CD4-positive, alpha-beta T cell treated with Interleukin-6 at 100 ng/mL for 8 hours (primary cell): ENCODE results near the gene C6orf15.
"Not testable (repeated sequence)": the region's sequence is repeated elsewhere in the genome, so short reads cannot be mapped to it uniquely, and the experiment has no call there.

ENCODE experiments used
- DNase-seq: peaks from one replicate; pipeline ENCODE4 v3.0.0-alpha.2; 2020; ENCODE audit warnings: mixed read lengths, low spot score

The C6orf15 gene

DNA sequence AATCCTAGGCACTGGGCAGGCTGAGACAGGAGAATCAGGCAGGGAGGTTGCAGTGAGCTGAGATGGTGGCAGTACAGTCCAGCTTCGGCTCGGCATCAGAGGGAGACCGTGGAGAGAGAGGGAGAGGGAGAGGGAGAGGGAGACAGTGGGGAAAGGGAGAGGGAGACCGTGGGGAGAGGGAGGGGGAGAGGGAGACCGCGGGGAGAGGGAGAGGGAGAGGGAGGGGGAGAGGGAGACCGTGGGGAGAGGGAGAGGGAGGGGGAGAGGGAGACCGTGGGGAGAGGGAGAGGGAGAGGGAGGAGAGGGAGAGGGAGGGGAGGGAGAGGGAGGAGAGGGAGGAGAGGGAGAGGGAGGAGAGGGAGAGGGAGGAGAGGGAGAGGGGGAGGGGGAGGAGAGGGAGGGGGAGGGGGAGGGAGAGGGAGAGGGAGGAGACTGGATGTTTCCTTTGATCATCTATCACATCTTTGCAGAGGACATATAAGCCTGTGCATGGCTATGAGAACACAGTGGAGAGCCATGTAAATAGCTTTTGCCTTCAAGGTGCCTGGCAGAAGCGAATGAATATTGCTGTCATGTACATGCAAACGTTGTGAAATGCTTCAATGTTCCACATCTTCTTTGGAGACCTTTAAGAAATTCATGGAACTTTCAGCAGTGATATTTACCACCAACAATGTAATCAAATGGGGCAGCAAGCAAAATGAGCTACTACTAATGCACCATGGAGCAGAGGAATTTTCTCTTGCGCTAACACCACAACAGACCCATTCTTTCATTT is 44.3 kb downstream of the C6orf15 start:
- DNase-seq = not testable (repeated sequence)

DNA sequence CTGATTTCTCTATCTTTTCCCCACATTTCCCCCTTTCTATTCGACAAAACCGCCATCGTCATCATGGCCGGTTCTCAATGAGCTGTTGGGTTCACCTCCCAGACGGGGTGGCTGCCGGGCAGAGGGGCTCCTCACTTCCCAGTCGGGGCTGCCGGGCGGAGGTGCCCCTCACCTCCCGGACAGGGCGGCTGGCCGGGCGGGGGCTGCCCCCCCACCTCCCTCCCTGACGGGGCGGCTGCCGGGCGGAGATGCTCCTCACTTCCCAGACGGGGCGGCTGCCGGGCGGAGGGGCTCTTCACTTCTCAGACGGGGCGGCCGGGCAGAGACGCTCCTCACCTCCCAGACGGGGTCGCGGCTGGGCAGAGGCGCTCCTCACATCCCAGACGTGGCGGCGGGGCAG is 45.3 kb downstream of the C6orf15 start:
- DNase-seq = not testable (repeated sequence)

DNA sequence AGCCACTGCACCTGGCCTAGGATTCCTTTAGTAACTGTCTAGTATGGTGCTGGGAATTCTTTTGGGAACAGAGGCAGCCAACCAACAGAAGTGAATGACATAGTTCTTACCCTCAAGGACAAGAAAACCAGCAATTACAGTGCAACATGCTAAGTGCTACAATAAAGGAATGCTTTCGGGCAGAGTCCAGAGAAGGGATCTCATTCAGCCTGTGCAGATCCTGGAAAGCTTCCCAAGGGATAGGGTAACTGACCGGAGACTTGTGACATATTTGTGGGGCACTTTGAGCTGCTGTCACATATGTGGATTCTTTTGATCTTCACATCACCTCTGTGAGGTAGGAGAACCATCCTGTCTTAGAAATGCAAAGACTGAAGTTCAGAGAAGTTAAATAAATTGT is 46.8 kb downstream of the C6orf15 start:
- no peak for DNase-seq

DNA sequence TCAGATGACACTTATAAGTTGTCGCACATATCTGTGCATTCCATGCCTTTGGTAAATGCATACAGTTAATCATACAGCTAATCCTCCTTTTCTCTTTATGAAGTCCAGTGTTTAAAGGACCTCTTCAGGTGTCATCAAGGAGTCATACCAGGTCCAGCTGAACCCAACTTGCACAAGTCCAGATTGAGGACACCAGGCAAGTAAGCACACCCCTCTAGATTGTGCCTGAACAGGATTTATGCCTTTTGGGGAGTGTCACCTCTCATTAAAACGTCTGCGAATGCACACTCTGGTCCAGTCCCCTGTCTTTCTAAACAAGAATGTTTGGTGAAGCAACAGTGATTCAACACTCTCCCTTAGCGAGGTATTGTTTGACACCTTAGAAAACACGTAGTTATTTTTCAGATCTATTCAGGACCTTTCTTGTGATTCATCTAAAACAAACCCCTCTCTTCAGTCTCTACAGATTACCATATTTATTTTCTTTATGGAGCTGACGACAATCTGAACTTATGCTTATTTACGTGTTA is 48.4 kb downstream of the C6orf15 start:
- DNase-seq = no peak
